K562 (cell line): ENCODE measurements around the gene TNFAIP6. TPM values are rescaled to one million over a fixed set of nuclear protein-coding genes. Genes with fewer than 3 reads are reported as not detected.

Source experiments
- NFIC ChIP-seq: fragments of 450-650 bp; IDR thresholded peaks from 2 replicates; pipeline ENCODE4 v1.6.1; 2017; ENCODE audit warnings: mild to moderate bottlenecking, inconsistent platforms
- SIRT6 ChIP-seq: IDR thresholded peaks from one replicate; pipeline ENCODE4 v1.6.1; 2012; ENCODE audit warnings: low read depth, mild to moderate bottlenecking, control low read depth, inconsistent platforms, low read length, moderate library complexity
- ZNF507 ChIP-seq: conservative IDR thresholded peaks from 2 replicates; pipeline ENCODE4 v1.6.1; 2017; ENCODE audit warnings: missing genetic modification characterization, missing compliant biosample characterization
- polyA plus RNA-seq, 8 experiments: library from polyadenylated mRNA; depleted of rRNA in 4 of 8; stranded (reverse) in 5 of 8; unstranded in 3 of 8; fragments of >200 nt; fragmentation: Nextera tagmentation in 2 of 8; fragmentation: Illumina TruSeq in 1 of 8; extraction: Ambion mirVana in 2 of 8; extraction: Trizol in 1 of 8; gene quantifications; 2 replicates each; pipeline versions ENCODE4 v1.2.1 to v1.2.3, GENCODE V29; 2011 to 2014; ENCODE audit warnings: inconsistent platforms in 1 of 8, missing spikeins in 1 of 8
- total RNA-seq, 7 experiments: library from RNA; depleted of rRNA in 6 of 7; stranded (reverse); fragments of >200 nt in 6 of 7; fragmentation: Illumina TruSeq in 2 of 7; extraction: Trizol in 2 of 7; gene quantifications; 2 replicates each; pipeline versions ENCODE4 v1.2.1 to v1.2.3, GENCODE V29; 2011 to 2021; ENCODE audit warnings: low replicate concordance in 1 of 7
- TF ChIP-seq, protein P1 (sequence below): fragments of 450-650 bp; IDR thresholded peaks from 2 replicates; pipeline ENCODE4 v1.6.1; 2018; ENCODE audit not compliant: partially characterized antibody
- TF ChIP-seq, protein P2 (sequence below): fragments of 250-450 bp; sonication (Bioruptor Pico); IDR thresholded peaks from 2 replicates; pipeline ENCODE4 v1.8.0; 2021; ENCODE audit warnings: mild to moderate bottlenecking, moderate library complexity
- TF ChIP-seq, protein P3 (sequence below), 2 experiments: fragments of 450-650 bp; IDR thresholded peaks; 2 replicates each; pipeline ENCODE4 v1.6.1; 2018; ENCODE audit warnings: mild to moderate bottlenecking in 2 of 2, low read depth in 1 of 2; ENCODE audit not compliant: partially characterized antibody in 2 of 2
- TF ChIP-seq, protein P4 (sequence below): sonication (generic); formaldehyde crosslinking; IDR thresholded peaks from 2 replicates; pipeline ENCODE4 v1.8.0; 2022; ENCODE audit warnings: missing genetic modification reagents, mild to moderate bottlenecking, borderline replicate concordance
- TF ChIP-seq, protein P5 (sequence below): fragments of 250-450 bp; sonication (Bioruptor Pico); IDR thresholded peaks from 2 replicates; pipeline ENCODE4 v1.4.0; 2020; ENCODE audit warnings: mild to moderate bottlenecking, moderate library complexity, borderline replicate concordance

TNFAIP6 gene
- total and polyA plus RNA-seq, 9 of the 15 experiments (the other 6 are each of a cell fraction or from before 2014, with no cell fraction given) = 0.07 to 0.28 (median 0.08) TPM; not detected in 6

DNA sequence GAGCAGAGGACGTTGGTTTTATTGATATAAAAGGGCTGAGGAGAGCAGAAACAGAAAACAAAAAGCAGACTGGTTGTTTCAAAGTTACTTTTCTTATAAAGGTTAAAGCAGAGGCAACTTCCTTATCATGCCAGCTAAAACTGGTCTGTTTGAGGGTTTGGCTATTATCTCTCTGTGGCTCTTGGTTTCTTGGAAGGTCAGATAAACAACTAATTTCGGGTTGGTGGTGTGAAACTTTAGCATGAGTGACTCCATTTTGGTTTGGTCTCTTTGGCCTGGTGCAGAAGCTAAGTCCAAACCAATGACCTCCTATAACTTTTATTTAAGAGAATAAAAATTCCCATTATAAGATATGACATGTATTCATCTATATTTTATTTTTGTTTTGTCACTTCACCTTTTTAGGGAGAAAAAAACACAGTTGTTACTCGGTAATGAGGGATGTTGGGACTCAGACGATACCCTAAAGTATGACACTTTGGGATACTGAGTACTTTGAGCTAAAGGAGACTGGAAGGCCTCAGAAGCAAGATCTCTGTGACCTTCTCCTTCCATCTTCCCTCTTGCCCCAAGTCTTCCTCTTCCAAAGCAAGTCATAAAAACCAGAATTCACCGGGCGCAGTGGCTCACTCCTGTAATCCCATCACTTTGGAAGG is 23.3 kb downstream of the TNFAIP6 start (continued):
- TF ChIP-seq, protein P1, sequence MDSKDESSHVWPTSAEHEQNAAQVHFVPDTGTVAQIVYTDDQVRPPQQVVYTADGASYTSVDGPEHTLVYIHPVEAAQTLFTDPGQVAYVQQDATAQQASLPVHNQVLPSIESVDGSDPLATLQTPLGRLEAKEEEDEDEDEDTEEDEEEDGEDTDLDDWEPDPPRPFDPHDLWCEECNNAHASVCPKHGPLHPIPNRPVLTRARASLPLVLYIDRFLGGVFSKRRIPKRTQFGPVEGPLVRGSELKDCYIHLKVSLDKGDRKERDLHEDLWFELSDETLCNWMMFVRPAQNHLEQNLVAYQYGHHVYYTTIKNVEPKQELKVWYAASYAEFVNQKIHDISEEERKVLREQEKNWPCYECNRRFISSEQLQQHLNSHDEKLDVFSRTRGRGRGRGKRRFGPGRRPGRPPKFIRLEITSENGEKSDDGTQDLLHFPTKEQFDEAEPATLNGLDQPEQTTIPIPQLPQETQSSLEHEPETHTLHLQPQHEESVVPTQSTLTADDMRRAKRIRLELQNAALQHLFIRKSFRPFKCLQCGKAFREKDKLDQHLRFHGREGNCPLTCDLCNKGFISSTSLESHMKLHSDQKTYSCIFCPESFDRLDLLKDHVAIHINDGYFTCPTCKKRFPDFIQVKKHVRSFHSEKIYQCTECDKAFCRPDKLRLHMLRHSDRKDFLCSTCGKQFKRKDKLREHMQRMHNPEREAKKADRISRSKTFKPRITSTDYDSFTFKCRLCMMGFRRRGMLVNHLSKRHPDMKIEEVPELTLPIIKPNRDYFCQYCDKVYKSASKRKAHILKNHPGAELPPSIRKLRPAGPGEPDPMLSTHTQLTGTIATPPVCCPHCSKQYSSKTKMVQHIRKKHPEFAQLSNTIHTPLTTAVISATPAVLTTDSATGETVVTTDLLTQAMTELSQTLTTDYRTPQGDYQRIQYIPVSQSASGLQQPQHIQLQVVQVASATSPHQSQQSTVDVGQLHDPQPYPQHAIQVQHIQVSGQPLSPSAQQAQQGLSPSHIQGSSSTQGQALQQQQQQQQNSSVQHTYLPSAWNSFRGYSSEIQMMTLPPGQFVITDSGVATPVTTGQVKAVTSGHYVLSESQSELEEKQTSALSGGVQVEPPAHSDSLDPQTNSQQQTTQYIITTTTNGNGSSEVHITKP = no peak
- TF ChIP-seq, protein P2, sequence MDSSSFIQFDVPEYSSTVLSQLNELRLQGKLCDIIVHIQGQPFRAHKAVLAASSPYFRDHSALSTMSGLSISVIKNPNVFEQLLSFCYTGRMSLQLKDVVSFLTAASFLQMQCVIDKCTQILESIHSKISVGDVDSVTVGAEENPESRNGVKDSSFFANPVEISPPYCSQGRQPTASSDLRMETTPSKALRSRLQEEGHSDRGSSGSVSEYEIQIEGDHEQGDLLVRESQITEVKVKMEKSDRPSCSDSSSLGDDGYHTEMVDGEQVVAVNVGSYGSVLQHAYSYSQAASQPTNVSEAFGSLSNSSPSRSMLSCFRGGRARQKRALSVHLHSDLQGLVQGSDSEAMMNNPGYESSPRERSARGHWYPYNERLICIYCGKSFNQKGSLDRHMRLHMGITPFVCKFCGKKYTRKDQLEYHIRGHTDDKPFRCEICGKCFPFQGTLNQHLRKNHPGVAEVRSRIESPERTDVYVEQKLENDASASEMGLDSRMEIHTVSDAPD (CRISPR knock-in tag) = peak; percentile 95
- TF ChIP-seq, protein P3, sequence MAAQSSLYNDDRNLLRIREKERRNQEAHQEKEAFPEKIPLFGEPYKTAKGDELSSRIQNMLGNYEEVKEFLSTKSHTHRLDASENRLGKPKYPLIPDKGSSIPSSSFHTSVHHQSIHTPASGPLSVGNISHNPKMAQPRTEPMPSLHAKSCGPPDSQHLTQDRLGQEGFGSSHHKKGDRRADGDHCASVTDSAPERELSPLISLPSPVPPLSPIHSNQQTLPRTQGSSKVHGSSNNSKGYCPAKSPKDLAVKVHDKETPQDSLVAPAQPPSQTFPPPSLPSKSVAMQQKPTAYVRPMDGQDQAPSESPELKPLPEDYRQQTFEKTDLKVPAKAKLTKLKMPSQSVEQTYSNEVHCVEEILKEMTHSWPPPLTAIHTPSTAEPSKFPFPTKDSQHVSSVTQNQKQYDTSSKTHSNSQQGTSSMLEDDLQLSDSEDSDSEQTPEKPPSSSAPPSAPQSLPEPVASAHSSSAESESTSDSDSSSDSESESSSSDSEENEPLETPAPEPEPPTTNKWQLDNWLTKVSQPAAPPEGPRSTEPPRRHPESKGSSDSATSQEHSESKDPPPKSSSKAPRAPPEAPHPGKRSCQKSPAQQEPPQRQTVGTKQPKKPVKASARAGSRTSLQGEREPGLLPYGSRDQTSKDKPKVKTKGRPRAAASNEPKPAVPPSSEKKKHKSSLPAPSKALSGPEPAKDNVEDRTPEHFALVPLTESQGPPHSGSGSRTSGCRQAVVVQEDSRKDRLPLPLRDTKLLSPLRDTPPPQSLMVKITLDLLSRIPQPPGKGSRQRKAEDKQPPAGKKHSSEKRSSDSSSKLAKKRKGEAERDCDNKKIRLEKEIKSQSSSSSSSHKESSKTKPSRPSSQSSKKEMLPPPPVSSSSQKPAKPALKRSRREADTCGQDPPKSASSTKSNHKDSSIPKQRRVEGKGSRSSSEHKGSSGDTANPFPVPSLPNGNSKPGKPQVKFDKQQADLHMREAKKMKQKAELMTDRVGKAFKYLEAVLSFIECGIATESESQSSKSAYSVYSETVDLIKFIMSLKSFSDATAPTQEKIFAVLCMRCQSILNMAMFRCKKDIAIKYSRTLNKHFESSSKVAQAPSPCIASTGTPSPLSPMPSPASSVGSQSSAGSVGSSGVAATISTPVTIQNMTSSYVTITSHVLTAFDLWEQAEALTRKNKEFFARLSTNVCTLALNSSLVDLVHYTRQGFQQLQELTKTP (IDR thresholded peaks at IDR 0.05; ENCODE audit: low read depth in 1 of 2, partially characterized antibody in 2 of 2) = no peak
- TF ChIP-seq ZNF507 (tag) (peak; percentile 79), SIRT6 (no peak), NFIC (no peak)
- TF ChIP-seq, protein P4, sequence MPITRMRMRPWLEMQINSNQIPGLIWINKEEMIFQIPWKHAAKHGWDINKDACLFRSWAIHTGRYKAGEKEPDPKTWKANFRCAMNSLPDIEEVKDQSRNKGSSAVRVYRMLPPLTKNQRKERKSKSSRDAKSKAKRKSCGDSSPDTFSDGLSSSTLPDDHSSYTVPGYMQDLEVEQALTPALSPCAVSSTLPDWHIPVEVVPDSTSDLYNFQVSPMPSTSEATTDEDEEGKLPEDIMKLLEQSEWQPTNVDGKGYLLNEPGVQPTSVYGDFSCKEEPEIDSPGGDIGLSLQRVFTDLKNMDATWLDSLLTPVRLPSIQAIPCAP (CRISPR knock-in tag) = no peak
- TF ChIP-seq, protein P5, sequence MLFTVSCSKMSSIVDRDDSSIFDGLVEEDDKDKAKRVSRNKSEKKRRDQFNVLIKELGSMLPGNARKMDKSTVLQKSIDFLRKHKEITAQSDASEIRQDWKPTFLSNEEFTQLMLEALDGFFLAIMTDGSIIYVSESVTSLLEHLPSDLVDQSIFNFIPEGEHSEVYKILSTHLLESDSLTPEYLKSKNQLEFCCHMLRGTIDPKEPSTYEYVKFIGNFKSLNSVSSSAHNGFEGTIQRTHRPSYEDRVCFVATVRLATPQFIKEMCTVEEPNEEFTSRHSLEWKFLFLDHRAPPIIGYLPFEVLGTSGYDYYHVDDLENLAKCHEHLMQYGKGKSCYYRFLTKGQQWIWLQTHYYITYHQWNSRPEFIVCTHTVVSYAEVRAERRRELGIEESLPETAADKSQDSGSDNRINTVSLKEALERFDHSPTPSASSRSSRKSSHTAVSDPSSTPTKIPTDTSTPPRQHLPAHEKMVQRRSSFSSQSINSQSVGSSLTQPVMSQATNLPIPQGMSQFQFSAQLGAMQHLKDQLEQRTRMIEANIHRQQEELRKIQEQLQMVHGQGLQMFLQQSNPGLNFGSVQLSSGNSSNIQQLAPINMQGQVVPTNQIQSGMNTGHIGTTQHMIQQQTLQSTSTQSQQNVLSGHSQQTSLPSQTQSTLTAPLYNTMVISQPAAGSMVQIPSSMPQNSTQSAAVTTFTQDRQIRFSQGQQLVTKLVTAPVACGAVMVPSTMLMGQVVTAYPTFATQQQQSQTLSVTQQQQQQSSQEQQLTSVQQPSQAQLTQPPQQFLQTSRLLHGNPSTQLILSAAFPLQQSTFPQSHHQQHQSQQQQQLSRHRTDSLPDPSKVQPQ (CRISPR knock-in tag) = peak; percentile 92
